Measurements from ENCODE around the gene ZNF385B. TPM values are rescaled to one million over a fixed set of nuclear protein-coding genes. Genes with fewer than 3 reads are reported as not detected.

The ZNF385B gene
- total and polyA plus RNA-seq, 3 donors from 2014 or later = 28.1 to 40.3 (median 37.4) TPM

- no peak for DNase-seq
- Histone ChIP-seq H3K4me3 (no peak overlapping the region), H3K36me3 (ENCODE audit: low read depth, missing control alignments) (no peaks in the 10 kb centered on the region), H3K27ac (no peak overlapping the region), H3K4me1 (peaks cover 12% of the 10 kb centered on the region), H3K27me3 (no peaks in the 10 kb centered on the region), H3K9me3 (no peaks in the 10 kb centered on the region)
- no peak for TF ChIP-seq POLR2A (IDR thresholded peaks at IDR 0.05)
- TF ChIP-seq CTCF (IDR thresholded peaks at IDR 0.05) = no peak
- intact Hi-C loops (cut with DNase I; ENCODE audit: low total_unique reads) = no loop called here
- WGBS, 2 donors = 83 to 90% methylated on average over 2 of the region's 2 CpGs
Observed at GRCh38 chr2:179626261-179626660, 235.2 kb downstream of the ZNF385B start.

GRCh38 chr2:179622635-179623300, 238.6 kb downstream of the ZNF385B start:
- intact Hi-C loops (cut with DNase I; ENCODE audit: low total_unique reads) = no loop called here
- H3K36me3 ChIP-seq (ENCODE audit: low read depth, missing control alignments) = no peaks in the 10 kb centered on the region
- no peaks in the 10 kb centered on the region for H3K9me3 ChIP-seq
- TF ChIP-seq POLR2A (IDR thresholded peaks at IDR 0.05) = no peak
- H3K27ac ChIP-seq = no peak overlapping the region
- 88 to 92% methylated on average over 3 of the region's 3 CpGs for WGBS, 2 donors
- no peaks in the 10 kb centered on the region for H3K27me3 ChIP-seq
- H3K4me3 ChIP-seq = no peak overlapping the region
- DNase-seq = no peak
- peaks cover 12% of the 10 kb centered on the region for H3K4me1 ChIP-seq

- no peaks in the 10 kb centered on the region for H3K9me3 ChIP-seq
- intact Hi-C loops (cut with DNase I; ENCODE audit: low total_unique reads) = no loop called here
- no peak overlapping the region for H3K27ac ChIP-seq
- no peaks in the 10 kb centered on the region for H3K36me3 ChIP-seq (ENCODE audit: low read depth, missing control alignments)
- no peaks in the 10 kb centered on the region for H3K27me3 ChIP-seq
- no peak for DNase-seq
- no peak for TF ChIP-seq POLR2A (IDR thresholded peaks at IDR 0.05)
- no peak for TF ChIP-seq CTCF (IDR thresholded peaks at IDR 0.05)
- H3K4me3 ChIP-seq = no peak overlapping the region
- H3K4me1 ChIP-seq = peaks cover 11% of the 10 kb centered on the region
- 33 to 41% methylated on average over 1 of the region's 1 CpG for WGBS, 2 donors
Observed at GRCh38 chr2:179622112-179622511, 239.3 kb downstream of the ZNF385B start.

GRCh38 chr2:179619947-179620467, 241.4 kb downstream of the ZNF385B start:
- 97 to 100% methylated on average over 1 of the region's 1 CpG for WGBS, 2 donors
- no peak for TF ChIP-seq POLR2A (IDR thresholded peaks at IDR 0.05)
- no peak for TF ChIP-seq CTCF (IDR thresholded peaks at IDR 0.05)
- Histone ChIP-seq H3K4me1 (peaks cover 9% of the 10 kb centered on the region), H3K4me3 (no peak overlapping the region), H3K27ac (no peak overlapping the region), H3K9me3 (no peaks in the 10 kb centered on the region), H3K36me3 (ENCODE audit: low read depth, missing control alignments) (no peaks in the 10 kb centered on the region), H3K27me3 (no peaks in the 10 kb centered on the region)
- DNase-seq = no peak
- intact Hi-C loops (cut with DNase I; ENCODE audit: low total_unique reads) = no loop called here

- 88 to 93% methylated on average over 3 of the region's 3 CpGs for WGBS, 2 donors
- Histone ChIP-seq H3K27ac (no peak overlapping the region), H3K27me3 (no peaks in the 10 kb centered on the region), H3K36me3 (ENCODE audit: low read depth, missing control alignments) (no peaks in the 10 kb centered on the region), H3K4me3 (no peak overlapping the region), H3K4me1 (peaks cover 6% of the 10 kb centered on the region), H3K9me3 (no peaks in the 10 kb centered on the region)
- intact Hi-C loops (cut with DNase I; ENCODE audit: low total_unique reads) = no loop called here
- no peak for DNase-seq
- TF ChIP-seq POLR2A (IDR thresholded peaks at IDR 0.05) = no peak
- no peak for TF ChIP-seq CTCF (IDR thresholded peaks at IDR 0.05)
Observed at GRCh38 chr2:179614121-179614520, 247.3 kb downstream of the ZNF385B start.
